HepG2 (cell line): ENCODE data around the gene SYNGAP1. TPM values are rescaled to one million over a fixed set of nuclear protein-coding genes. Genes with fewer than 3 reads are reported as not detected.
A peak's percentile ranks its signal among the peaks of the same experiment; 100 is the strongest.

ENCODE experiments used
- ATAC-seq: fragments of 200-7000 bp; cut with Tn5 transposase; 3 replicates; pipeline ENCODE4 v1.9.1; 2020; ENCODE audit warnings: mild to moderate bottlenecking, moderate library complexity
- BruUV-seq: library from RNA; stranded (reverse); fragments of 400-500 nt; replicated peaks from 2 replicates; lab custom pipeline; 2021; lab: Mats Ljungman, UMichigan
- CTCF ChIA-PET: fragments of 300-600 bp; formaldehyde crosslinking; extraction: SDS; loops from one replicate; lab custom pipeline; 2021; ENCODE audit warnings: low total read pairs, inconsistent platforms, low intra/inter-chr PET ratio; lab: Yijun Ruan, JAX
- POLR2A ChIA-PET: fragments of 350-600 bp; sonication (Branson Sonifier 250); formaldehyde crosslinking; loops from one replicate; lab custom pipeline; 2020; ENCODE audit warnings: antibody characterized with exemption, inconsistent platforms; lab: Yijun Ruan, JAX
- DNase-seq: peaks from one replicate; pipeline ENCODE4 v3.0.0-alpha.2; 2015; ENCODE audit warnings: low spot score
- FAIRE-seq: peaks from 3 replicates; lab custom pipeline; 2011; peaks lifted over from hg19 to GRCh38; lab: Jason Lieb, UNC
- H2AFZ ChIP-seq: one replicate; pipeline ENCODE4 v1.6.1; 2011; ENCODE audit warnings: low read length, inconsistent platforms
- H3K27ac ChIP-seq: fragments of 300-600 bp; 3 replicates; pipeline ENCODE4 v1.8.0; 2011; ENCODE audit warnings: mixed run types, mild to moderate bottlenecking, mixed read lengths, low read length, inconsistent platforms; ENCODE audit not compliant: insufficient read depth; ENCODE audit errors: extremely low read length
- H3K27me3 ChIP-seq, 2 experiments: fragments of 200-600 bp in 1 of 2; 2 replicates in 1 of 2; 3 replicates in 1 of 2; pipeline versions ENCODE4 v1.6.0 to v1.8.0; 2011; ENCODE audit warnings: low read length in 2 of 2, mild to moderate bottlenecking in 2 of 2, moderate library complexity in 2 of 2, inconsistent platforms in 1 of 2; ENCODE audit not compliant: insufficient read depth in 2 of 2, control insufficient read depth in 1 of 2
- H3K36me3 ChIP-seq, 2 experiments: fragments of 200-600 bp in 1 of 2; replicated peaks in 1 of 2; 2 replicates in 1 of 2; 3 replicates in 1 of 2; pipeline versions ENCODE4 v1.5.1 to v1.8.0; 2011; ENCODE audit warnings: low read length in 2 of 2, inconsistent platforms in 1 of 2; ENCODE audit not compliant: insufficient read depth in 2 of 2, control insufficient read depth in 1 of 2
- H3K4me1 ChIP-seq: 2 replicates; pipeline ENCODE4 v1.5.1; 2012; ENCODE audit warnings: low read length, inconsistent platforms; ENCODE audit not compliant: insufficient read depth
- H3K4me2 ChIP-seq: 2 replicates; pipeline ENCODE4 v1.6.0; 2011; ENCODE audit warnings: low read depth, low read length, inconsistent platforms
- H3K4me3 ChIP-seq, 3 experiments: fragments of 200-600 bp in 1 of 3; sonication (generic), shearing (Covaris generic) in 1 of 3; replicated peaks in 1 of 3; 2 replicates each; pipeline ENCODE4 v1.5.1; 2011 to 2016; ENCODE audit warnings: low read length in 3 of 3, inconsistent platforms in 2 of 3, low read depth in 2 of 3, mild to moderate bottlenecking in 2 of 3, control low read depth in 1 of 3, mixed read lengths in 1 of 3; ENCODE audit not compliant: insufficient read depth in 1 of 3
- H3K79me2 ChIP-seq: one replicate; pipeline ENCODE4 v1.6.1; 2011; ENCODE audit warnings: low read length, inconsistent platforms; ENCODE audit not compliant: insufficient read depth
- H3K9ac ChIP-seq: 2 replicates; pipeline ENCODE4 v1.6.0; 2011; ENCODE audit warnings: mild to moderate bottlenecking, low read depth, low read length, inconsistent platforms; ENCODE audit not compliant: insufficient read depth
- H3K9me3 ChIP-seq: 2 replicates; pipeline ENCODE4 v1.5.1; 2012; ENCODE audit warnings: mild to moderate bottlenecking, low read length
- H4K20me1 ChIP-seq: 2 replicates; pipeline ENCODE4 v1.6.0; 2011; ENCODE audit warnings: inconsistent platforms, mild to moderate bottlenecking, low read length, moderate library complexity; ENCODE audit not compliant: insufficient read depth
- ARNT2 ChIP-seq: sonication (generic); formaldehyde crosslinking; IDR thresholded peaks from 2 replicates; pipeline ENCODE4 v1.8.0; 2022; ENCODE audit warnings: mild to moderate bottlenecking, low read depth, missing genetic modification reagents, moderate library complexity
- CHD4 ChIP-seq: fragments of 200-600 bp; sonication (generic); IDR thresholded peaks from 2 replicates; pipeline ENCODE4 v1.7.0; 2017; ENCODE audit warnings: mild to moderate bottlenecking, low read length, borderline replicate concordance
- MEF2D ChIP-seq: sonication (generic); formaldehyde crosslinking; IDR thresholded peaks from 2 replicates; pipeline ENCODE4 v1.5.1; 2020; ENCODE audit warnings: mild to moderate bottlenecking, missing genetic modification reagents
- NKX3-1 ChIP-seq: sonication (generic); formaldehyde crosslinking; IDR thresholded peaks from 2 replicates; pipeline ENCODE4 v1.5.0; 2020; ENCODE audit warnings: missing genetic modification reagents
- SMAD9 ChIP-seq: sonication (generic); formaldehyde crosslinking; IDR thresholded peaks from 2 replicates; pipeline ENCODE4 v1.5.1; 2020; ENCODE audit warnings: mild to moderate bottlenecking, missing genetic modification reagents
- SYNCRIP ChIP-seq: fragments of 200-400 bp; formaldehyde crosslinking; IDR thresholded peaks from 2 replicates; pipeline ENCODE4 v1.6.1; 2018; ENCODE audit warnings: mild to moderate bottlenecking, low read depth, low read length; ENCODE audit not compliant: insufficient read depth
- TCF7L2 ChIP-seq: IDR thresholded peaks from 2 replicates; pipeline ENCODE4 v1.6.1; 2011; ENCODE audit warnings: mild to moderate bottlenecking, low read depth, low read length, moderate library complexity
- TEAD3 ChIP-seq: optimal IDR thresholded peaks from 2 replicates; pipeline ENCODE3; 2016; ENCODE audit warnings: borderline replicate concordance
- TRIM24 ChIP-seq: sonication (generic); formaldehyde crosslinking; IDR thresholded peaks from 2 replicates; pipeline ENCODE4 v1.8.0; 2022; ENCODE audit warnings: mild to moderate bottlenecking, missing genetic modification reagents
- ZNF121 ChIP-seq: sonication (generic); formaldehyde crosslinking; IDR thresholded peaks from 2 replicates; pipeline ENCODE4 v1.5.0; 2020; ENCODE audit warnings: mild to moderate bottlenecking, missing genetic modification reagents
- ZNF326 ChIP-seq: sonication (generic); formaldehyde crosslinking; IDR thresholded peaks from 2 replicates; pipeline ENCODE4 v1.4.0; 2020; ENCODE audit warnings: missing genetic modification reagents, borderline replicate concordance
- ZNF337 ChIP-seq: sonication (generic); formaldehyde crosslinking; IDR thresholded peaks from 2 replicates; pipeline ENCODE4 v1.5.1; 2020; ENCODE audit warnings: missing genetic modification reagents, low read depth, mild to moderate bottlenecking, borderline replicate concordance
- ZNF670 ChIP-seq: sonication (generic); formaldehyde crosslinking; IDR thresholded peaks from 2 replicates; pipeline ENCODE4 v1.8.0; 2022; ENCODE audit warnings: mild to moderate bottlenecking, missing genetic modification reagents, borderline replicate concordance
- ZNF746 ChIP-seq: sonication (generic); formaldehyde crosslinking; IDR thresholded peaks from 2 replicates; pipeline ENCODE4 v1.8.0; 2022; ENCODE audit warnings: mild to moderate bottlenecking, missing genetic modification reagents
- ZNF790 ChIP-seq: sonication (generic); formaldehyde crosslinking; IDR thresholded peaks from 2 replicates; pipeline ENCODE4 v1.8.0; 2022; ENCODE audit warnings: missing genetic modification reagents, mild to moderate bottlenecking, borderline replicate concordance
- ZNF891 ChIP-seq: sonication (generic); formaldehyde crosslinking; IDR thresholded peaks from 2 replicates; pipeline ENCODE4 v1.5.0; 2020; ENCODE audit warnings: mild to moderate bottlenecking, missing genetic modification reagents
- WGBS: methylation state at CpG from one replicate; pipeline ENCODE4 v1.1.6; 2017; ENCODE audit warnings: low lambda C conversion rate; 5-methylcytosine and 5-hydroxymethylcytosine counted together
- in situ Hi-C: cut with HindIII; loops from 2 replicates; pipeline ENCODE4 v1.10.0; 2017; ENCODE audit warnings: low pct_unique_long_range_greater_than_20kb; ENCODE audit not compliant: extremely low pct_ligation_motif_present
- intact Hi-C: fragments of 100-400 bp; cut with micrococcal nuclease; formaldehyde crosslinking; loops from one replicate; pipeline ENCODE4 v1.10.0; 2022; ENCODE audit not compliant: unreplicated experiment
- polyA plus RNA-seq, 8 experiments: library from polyadenylated mRNA; depleted of rRNA in 3 of 8; stranded (reverse) in 7 of 8; unstranded in 1 of 8; fragments of >200 nt; fragmentation: Illumina TruSeq in 4 of 8; extraction: Trizol in 4 of 8; gene quantifications; 2 replicates each; pipeline versions ENCODE4 v1.2.1 to v1.2.3, GENCODE V29; 2011 to 2016; ENCODE audit warnings: low read depth in 4 of 8, missing spikeins in 1 of 8, mixed read lengths in 1 of 8; ENCODE audit not compliant: insufficient read depth in 1 of 8
- total RNA-seq, 5 experiments: library from RNA; depleted of rRNA; stranded (reverse); fragments of >200 nt; fragmentation: Illumina TruSeq; extraction: Trizol; gene quantifications; 2 replicates each; pipeline ENCODE4 v1.2.3, GENCODE V29; 2016; ENCODE audit warnings: low read depth in 1 of 5
- TF ChIP-seq, protein P1 (sequence below): sonication (generic); formaldehyde crosslinking; IDR thresholded peaks from 2 replicates; pipeline ENCODE4 v1.5.1; 2020; ENCODE audit warnings: missing genetic modification reagents, mild to moderate bottlenecking, borderline replicate concordance
- TF ChIP-seq, protein P2 (sequence below): sonication (generic); formaldehyde crosslinking; IDR thresholded peaks from 2 replicates; pipeline ENCODE4 v1.5.0; 2020; ENCODE audit warnings: mild to moderate bottlenecking, low read depth, missing genetic modification reagents, borderline replicate concordance
- TF ChIP-seq, protein P3 (sequence below): sonication (generic); formaldehyde crosslinking; IDR thresholded peaks from 2 replicates; pipeline ENCODE4 v1.5.1; 2020; ENCODE audit warnings: missing genetic modification reagents, mild to moderate bottlenecking, borderline replicate concordance
- TF ChIP-seq, protein P4 (sequence below): sonication (generic); formaldehyde crosslinking; IDR thresholded peaks from 2 replicates; pipeline ENCODE4 v1.8.1; 2023; ENCODE audit warnings: mild to moderate bottlenecking, missing genetic modification reagents, borderline replicate concordance

SYNGAP1 gene
- total and polyA plus RNA-seq, 2 of the 13 experiments (the other 11 are each of a cell fraction or from before 2014, with no cell fraction given), result 0.75 to 1.1 TPM

DNA sequence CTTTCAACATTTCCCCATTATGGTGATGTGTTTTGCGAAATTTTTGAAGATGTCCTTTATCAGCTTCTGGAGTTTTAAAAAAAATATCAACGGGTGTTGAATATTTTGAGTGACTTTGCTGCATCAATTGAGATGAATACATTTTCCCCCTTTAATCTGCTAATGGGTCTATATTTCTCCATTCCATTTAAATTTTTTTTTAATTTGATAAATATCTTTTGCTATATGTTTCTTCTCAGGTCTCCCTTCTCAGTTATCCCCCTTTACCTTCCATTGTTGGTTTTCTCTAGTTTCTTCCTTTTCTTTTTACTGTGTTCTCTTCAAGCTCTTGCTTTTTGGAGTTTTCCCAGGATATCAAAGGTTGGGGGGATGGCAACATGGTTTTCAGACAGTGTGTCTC, 29.7 kb upstream of the SYNGAP1 start (continued):
- TF ChIP-seq TCF7L2 (no peak), ZNF337 (CRISPR knock-in tag) (no peak), SYNCRIP (no peak), ZNF790 (CRISPR knock-in tag) (no peak)
- TF ChIP-seq, protein P1, sequence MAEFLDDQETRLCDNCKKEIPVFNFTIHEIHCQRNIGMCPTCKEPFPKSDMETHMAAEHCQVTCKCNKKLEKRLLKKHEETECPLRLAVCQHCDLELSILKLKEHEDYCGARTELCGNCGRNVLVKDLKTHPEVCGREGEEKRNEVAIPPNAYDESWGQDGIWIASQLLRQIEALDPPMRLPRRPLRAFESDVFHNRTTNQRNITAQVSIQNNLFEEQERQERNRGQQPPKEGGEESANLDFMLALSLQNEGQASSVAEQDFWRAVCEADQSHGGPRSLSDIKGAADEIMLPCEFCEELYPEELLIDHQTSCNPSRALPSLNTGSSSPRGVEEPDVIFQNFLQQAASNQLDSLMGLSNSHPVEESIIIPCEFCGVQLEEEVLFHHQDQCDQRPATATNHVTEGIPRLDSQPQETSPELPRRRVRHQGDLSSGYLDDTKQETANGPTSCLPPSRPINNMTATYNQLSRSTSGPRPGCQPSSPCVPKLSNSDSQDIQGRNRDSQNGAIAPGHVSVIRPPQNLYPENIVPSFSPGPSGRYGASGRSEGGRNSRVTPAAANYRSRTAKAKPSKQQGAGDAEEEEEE, result no peak
- TF ChIP-seq, protein P2, sequence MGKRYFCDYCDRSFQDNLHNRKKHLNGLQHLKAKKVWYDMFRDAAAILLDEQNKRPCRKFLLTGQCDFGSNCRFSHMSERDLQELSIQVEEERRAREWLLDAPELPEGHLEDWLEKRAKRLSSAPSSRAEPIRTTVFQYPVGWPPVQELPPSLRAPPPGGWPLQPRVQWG (CRISPR knock-in tag), result no peak

DNA sequence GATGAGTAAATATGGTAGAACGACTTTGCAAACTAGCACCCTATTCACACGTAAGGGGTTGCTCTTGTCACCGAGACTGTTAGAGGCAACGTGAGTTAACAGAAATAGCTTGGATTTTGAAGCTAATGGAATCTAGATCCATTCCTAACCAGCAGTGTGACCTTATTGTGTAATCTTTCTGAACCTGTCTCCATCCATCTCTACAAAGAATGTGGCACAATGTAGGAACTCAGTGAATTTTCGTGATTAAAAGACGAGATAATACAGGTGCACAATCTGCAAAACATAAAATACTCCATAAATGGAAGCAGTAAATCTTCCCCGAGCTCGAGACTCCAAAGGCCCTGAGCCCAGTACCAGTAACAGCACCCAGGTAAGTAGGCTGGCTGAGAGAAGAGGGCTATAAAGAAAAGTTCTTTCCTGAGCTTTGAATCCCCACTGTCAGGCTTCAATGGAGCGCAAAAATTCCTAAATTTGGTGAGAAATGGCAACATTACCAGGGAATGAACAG, 29.0 kb upstream of the SYNGAP1 start:
- intact Hi-C loops (loop anchor here (1.0 to 5.0 kb wide), 5 partner anchors 19 to 194 kb away; partner anchors contain the start of gene CUTA), in situ Hi-C loops (no loop called here)
- ChIA-PET CTCF (interaction anchor here (1.0 to 1.5 kb wide), 3 partner anchors 35 to 110 kb away, joined by 3 to 19 read pairs (median 5); no protein-coding TSS in a partner anchor), POLR2A (interaction anchor here (1.0 to 1.5 kb wide), 6 partner anchors 19 to 119 kb away, joined by 4 to 8 read pairs (median 6); partner anchors contain the start of genes CUTA, PHF1, RPS18 and VPS52)
- BruUV-seq, result TSS peak; percentile 93
- peak overlapping the region; percentile 72 for H3K4me2 ChIP-seq
- WGBS, result 69% methylated on average over 9 of the region's 9 CpGs
- FAIRE-seq, result no peak
- peak overlapping the region; percentile 3 to 95 (median 27); a peak in 4 of 6 replicates for H3K4me3 ChIP-seq
- ATAC-seq, result no peak
- H3K27me3 ChIP-seq, result no peaks in the 10 kb centered on the region; a peak in 1 of 5 replicates
- no peaks in the 10 kb centered on the region for H3K9me3 ChIP-seq
- peak overlapping the region; percentile 60 for H3K9ac ChIP-seq
- DNase-seq, result no peak
- H3K36me3 ChIP-seq, result no peaks in the 10 kb centered on the region; a peak in 1 of 5 replicates
- peaks cover 41% of the 10 kb centered on the region for H3K79me2 ChIP-seq
- H3K4me1 ChIP-seq, result peaks cover 44% of the 10 kb centered on the region
- no peaks in the 10 kb centered on the region for H4K20me1 ChIP-seq
- peak overlapping the region; percentile 97 for H2AFZ ChIP-seq
- H3K27ac ChIP-seq, result peak overlapping the region; percentile 70
- TF ChIP-seq ZNF326 (CRISPR knock-in tag) (no peak), ZNF746 (CRISPR knock-in tag) (no peak), TRIM24 (CRISPR knock-in tag) (no peak), MEF2D (CRISPR knock-in tag) (no peak), CHD4 (no peak), ZNF891 (CRISPR knock-in tag) (no peak), ZNF670 (no peak), ARNT2 (CRISPR knock-in tag) (no peak), ZNF337 (CRISPR knock-in tag) (no peak), SMAD9 (CRISPR knock-in tag) (no peak), ZNF121 (CRISPR knock-in tag) (no peak), NKX3-1 (CRISPR knock-in tag) (no peak), TEAD3 (no peak)
- TF ChIP-seq, protein P3, sequence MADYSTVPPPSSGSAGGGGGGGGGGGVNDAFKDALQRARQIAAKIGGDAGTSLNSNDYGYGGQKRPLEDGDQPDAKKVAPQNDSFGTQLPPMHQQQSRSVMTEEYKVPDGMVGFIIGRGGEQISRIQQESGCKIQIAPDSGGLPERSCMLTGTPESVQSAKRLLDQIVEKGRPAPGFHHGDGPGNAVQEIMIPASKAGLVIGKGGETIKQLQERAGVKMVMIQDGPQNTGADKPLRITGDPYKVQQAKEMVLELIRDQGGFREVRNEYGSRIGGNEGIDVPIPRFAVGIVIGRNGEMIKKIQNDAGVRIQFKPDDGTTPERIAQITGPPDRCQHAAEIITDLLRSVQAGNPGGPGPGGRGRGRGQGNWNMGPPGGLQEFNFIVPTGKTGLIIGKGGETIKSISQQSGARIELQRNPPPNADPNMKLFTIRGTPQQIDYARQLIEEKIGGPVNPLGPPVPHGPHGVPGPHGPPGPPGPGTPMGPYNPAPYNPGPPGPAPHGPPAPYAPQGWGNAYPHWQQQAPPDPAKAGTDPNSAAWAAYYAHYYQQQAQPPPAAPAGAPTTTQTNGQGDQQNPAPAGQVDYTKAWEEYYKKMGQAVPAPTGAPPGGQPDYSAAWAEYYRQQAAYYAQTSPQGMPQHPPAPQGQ (CRISPR knock-in tag), result no peak
- TF ChIP-seq, protein P4, sequence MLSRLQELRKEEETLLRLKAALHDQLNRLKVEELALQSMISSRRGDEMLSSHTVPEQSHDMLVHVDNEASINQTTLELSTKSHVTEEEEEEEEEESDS, result no peak
